HG02798 (cell line): ENCODE measurements around the gene GOLT1B.

Source experiments
- ATAC-seq: cut with Tn5 transposase; IDR thresholded peaks from one replicate; pipeline ENCODE4 v1.9.1; 2021; ENCODE audit warnings: mild to moderate bottlenecking; ENCODE audit not compliant: unreplicated experiment, poor library complexity

GOLT1B gene

DNA sequence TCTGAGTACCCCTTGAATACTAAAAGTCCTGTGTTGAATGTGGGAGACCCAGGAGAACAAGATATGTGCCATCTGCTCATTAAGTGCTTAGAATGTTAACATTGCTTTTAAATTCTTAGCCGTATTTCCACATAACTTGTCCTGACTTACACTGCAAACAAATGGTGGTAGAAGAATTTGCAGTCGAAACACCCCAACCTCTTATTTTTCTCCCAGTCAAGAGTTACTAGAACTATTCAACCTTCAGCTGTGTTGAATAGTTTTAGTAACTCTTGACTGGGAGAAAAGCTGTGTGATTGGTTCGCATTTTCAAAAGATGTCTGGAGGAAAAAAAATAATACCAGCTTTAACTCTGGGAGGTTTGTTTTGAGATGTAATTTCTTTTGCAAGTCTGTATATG lies 16.9 kb downstream of the GOLT1B start:
- no peak for ATAC-seq

DNA sequence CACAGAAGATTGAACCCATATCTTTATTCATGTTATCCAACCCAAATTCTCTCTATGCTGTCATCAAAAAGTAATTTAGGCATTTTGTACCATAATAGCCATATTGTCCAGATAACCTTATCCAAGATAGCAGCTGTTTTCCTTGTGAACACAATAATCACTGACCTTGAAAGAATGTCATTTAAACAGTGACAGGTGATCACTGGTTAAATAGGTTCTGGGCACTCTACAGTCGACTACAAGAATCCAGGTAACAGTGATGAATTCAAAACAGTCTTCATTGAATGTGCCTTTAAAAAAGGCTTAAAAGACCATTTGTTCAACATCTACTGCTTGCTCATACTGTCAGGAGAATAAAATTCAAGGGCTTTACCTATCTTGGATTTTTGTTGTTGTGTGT lies 20.0 kb downstream of the GOLT1B start:
- ATAC-seq, result no peak

DNA sequence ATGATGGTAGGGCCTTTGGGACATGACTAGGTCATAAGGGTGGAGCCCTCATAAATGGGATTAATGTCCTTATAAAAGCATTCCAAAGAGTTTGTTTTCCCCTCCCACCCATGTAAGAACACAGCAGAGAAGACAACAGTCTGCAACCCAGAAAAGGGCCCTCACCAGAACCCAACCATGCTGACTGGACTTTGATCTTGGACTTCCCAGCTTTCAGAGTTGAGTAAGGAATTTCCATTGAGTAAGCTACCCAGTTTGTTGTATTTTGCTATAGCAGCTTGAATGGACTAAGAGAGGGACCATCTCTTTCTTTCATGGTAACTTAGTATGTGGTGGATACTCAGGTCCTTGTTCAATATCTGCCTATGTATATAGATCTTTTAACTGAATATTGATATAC lies 21.6 kb downstream of the GOLT1B start:
- ATAC-seq, result no peak

DNA sequence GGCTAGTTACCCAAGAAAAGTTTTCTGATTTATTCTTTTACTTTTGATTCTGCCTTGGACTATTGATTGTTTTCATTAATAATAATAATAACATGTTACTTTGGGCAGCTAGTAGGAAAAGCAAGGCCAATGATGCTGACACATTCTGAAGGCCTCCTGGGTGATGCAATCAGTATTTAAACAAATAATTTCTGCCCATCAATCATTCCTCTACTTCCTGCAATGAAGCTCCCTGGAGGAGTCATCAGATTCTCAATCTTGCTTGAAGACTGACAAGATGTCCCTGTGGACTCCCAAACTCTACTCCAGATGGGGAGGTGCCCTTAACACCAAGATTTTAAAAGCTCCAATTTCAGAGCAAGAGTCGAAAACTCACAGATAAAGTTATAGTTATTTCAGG lies 24.5 kb downstream of the GOLT1B start, which contains the start of gene SPX:
SPX (plus strand) TSS at position 244 of the 400 bp plus-strand sequence. CDS start 177 bp downstream, outside the sequence.
- ATAC-seq, result no peak

DNA sequence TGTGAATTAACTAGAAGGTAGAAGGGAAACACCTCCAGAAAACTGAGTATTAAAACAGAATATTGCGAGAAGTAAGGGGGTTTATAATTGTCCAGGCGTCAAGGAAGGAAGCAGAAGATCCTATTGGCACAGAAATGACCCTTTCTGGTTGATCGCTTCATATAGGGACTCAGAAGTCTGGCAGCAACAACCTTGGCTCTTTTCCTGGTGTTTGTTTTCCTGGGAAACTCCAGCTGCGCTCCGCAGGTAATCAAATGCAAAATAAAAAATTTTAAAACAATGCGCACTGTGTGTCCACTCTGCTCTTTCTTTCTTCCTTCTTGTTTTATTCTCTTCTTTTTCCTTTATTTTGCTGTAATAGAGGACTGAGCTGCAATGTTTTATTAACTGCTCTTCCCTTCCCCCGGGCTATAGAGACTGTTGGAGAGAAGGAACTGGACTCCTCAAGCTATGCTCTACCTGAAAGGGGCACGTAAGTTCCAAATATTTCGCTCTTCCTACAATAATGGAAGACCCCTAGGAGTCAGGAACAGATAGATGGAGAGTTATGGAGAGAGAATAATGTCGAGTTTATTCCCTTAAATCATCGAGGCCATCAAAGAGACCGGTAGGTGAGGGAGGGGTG lies 25.2 kb downstream of the GOLT1B start:
- no peak for ATAC-seq

DNA sequence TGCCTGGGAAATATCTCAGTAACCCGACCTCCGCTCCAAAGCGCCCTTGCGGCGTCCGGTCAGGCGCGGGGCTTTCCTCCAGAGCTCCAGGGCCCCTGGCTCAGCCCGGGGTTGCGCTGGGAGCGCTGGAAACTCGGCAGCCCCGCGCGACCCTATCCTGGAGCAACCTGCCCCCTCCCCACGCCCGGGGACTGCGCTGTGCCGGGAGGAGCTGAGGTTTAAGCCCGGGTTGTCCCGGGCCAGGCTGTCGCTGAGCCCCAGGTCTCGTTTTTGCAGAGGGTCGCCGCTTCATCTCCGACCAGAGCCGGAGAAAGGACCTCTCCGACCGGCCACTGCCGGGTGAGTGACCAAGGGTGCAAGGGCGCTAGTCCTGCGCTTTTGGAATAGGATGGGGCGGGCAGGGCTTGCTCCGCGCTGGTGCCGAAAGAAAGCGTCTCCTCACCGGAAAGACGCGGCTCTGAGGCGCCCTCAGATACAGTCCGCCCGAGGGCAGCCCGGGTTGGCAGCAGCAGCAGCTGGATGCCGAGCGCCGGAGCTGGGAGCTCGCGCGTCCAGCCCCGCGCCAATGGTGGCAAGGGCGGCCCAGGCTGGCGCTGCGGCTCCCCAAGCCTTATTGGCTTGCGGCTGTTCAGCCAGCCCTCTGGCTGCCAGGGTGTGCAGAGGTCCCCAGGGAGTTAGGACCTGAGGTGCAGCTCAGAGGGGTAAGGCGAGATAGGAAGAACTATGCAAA lies 26.0 kb downstream of the GOLT1B start:
- peak; percentile 96 for ATAC-seq

DNA sequence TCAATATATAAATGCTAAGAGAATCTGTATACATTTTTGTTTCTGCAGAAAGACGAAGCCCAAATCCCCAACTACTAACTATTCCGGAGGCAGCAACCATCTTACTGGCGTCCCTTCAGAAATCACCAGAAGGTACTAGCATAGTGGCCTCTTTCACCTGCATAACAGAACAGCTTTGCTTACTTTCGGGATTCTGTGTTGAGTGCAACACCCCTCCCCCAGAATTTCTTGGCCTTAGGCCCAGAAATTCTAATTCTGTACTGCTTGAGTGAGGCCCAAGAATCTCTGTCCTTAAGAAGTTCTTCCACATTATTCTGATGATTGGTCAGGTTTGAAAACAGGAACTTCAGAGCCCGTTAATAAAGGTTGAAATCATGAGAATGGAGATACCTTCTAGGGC lies 27.4 kb downstream of the GOLT1B start:
- ATAC-seq, result no peak

DNA sequence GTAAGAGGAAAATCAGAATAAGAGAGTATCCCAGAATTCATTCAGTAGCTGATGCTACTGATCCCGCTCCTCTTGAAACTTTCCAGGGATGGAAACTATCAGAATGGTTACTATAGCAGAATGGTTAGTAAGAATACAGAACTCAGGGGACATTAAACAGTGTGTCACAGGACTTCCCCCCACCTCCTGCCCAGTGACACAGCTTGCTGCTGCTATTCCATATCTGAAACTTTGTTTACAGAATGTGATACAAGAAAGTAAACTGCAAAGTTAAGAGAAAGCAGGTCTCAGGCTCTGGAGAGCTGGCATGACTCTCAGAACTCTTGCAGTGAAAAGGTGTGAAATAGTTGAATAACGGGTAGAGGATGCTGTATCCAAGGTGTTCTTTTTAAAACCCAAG lies 27.9 kb downstream of the GOLT1B start:
- ATAC-seq, result no peak

DNA sequence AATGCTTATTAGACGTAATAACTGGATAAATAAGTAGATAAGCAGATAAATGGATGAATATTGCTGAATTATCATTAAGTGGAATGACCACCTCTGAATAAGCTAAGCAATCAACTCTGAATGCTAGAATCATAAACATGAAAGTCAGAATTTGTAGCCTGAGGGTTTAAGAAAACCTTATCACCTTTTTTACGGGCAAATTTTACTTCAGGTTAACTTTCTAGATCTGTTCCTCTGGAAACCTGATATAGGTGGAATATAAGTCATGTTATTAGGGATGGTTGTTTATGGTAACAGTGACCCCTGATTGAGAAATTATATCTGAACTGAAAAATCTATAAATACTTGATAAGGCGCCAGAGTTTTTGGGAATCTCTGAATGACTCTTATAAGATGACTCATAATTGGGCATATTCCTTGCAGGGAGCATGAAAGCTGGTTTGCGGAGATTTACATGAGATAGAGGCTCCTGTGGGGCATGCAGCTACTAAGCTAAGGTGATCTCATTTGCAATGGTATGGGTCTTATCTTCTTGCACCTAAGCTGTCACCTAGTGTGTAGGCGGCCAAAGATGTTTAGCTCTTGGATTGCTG lies 36.6 kb downstream of the GOLT1B start:
- ATAC-seq, result no peak

DNA sequence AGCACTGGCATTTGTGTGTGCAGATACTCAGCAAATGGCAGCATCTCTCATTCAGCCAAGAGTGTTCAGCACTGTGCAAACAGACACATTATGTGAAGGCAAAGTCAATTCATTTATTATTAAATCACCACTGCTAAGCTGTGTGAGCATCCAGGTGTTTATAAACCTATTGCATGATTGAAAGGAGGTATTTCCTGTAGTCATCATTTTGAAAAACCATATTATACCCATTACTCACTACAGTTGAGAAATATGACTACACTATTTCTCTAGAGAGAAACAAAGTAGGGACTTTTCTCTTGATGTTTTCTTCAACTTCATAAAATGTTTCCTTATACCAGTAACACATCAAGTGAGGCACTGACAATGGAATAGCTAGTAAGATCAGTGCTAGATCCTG lies 38.2 kb downstream of the GOLT1B start:
- no peak for ATAC-seq

DNA sequence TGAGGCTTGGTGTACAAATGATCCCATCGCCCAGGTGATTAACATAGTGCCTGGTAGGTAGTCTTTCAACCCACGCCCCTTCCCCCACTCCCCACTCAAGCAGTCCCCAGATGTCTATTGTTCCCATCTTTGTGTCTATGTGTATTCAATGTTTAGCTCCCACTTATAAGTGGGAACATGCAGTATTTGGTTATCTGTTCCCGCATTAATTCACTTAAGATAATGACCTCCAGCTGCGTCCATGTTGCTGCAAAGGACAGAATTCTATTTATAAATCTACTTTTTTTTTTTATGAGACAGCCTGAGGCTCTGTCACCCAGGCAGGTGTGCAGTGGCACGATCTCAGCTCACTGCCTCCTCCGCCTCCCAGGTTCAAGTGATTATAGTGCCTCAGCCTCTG lies 40.2 kb downstream of the GOLT1B start:
- ATAC-seq, result no peak

DNA sequence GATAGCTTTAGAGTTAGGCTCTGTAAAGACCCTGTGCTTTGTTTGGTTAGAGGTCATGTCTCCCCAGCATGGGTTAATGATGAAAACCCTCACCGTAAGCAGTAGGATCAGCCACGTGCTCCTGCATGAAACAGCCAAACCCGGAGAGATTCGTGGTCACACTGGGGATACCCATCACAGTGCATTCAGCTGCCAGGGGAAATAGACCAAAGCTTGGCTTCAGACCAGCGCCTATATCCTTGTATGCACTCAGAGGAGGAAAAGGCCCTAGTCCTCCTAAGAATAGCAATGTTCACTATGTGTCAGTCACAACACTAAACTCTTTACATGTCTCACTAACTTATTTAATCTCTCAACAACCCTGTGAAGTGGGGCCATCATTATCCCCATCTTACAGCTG lies 40.8 kb downstream of the GOLT1B start:
- no peak for ATAC-seq

DNA sequence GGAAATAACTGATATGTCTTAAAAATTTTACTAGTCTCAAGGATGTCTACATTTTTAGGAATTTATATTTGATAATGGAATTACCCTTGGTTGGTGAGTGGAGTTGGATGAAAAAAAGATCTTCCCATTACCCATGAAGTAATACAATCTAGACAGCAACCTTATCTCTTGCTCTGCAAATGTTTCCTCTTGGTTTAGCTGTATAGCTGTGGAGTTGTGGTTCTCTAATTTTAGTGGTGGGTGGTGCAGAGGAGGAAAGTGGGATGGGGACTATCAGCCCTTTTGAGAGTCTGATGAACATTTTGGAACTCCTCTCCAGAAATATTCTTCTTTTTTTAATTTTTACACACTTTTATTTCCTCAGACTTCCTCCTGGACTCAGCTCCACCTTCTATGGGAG lies 41.6 kb downstream of the GOLT1B start:
- no peak for ATAC-seq

DNA sequence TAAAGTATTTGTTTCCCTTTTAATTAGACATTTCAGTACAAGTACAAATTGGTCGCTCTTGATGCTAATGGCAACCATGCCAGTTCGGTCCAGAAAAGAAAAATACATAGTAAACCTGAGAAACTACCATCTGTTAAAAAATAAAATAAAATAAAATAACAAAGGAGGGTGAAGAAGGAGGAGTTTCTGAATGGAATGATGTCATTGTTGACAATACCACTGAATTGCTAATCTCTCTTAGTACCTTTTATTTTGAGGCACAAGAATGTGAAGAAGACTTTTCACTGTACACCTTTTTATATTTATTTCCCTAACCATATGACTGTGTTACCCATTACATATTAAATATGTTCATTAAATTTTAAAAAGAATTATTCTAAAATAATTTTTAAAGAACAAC lies 44.0 kb downstream of the GOLT1B start:
- no peak for ATAC-seq

DNA sequence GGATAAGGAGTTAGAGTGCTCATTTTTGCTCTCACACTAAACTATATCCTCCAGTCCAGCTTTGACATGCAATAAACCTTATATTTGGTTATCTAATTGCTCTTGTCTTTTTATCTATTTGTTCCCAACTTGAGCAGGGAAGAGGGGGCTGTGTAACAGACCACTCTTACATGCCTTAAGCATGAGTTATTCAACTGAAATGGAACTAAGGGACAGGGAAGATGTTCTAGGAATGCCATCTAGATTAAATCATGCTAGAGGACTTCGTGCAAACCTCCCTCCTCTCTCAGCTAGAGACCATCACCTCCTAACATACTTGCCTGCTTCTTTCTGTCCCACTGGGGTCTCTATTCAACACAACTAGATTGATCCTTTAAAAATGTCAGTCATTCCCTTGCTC lies 45.1 kb downstream of the GOLT1B start:
- ATAC-seq, result no peak

DNA sequence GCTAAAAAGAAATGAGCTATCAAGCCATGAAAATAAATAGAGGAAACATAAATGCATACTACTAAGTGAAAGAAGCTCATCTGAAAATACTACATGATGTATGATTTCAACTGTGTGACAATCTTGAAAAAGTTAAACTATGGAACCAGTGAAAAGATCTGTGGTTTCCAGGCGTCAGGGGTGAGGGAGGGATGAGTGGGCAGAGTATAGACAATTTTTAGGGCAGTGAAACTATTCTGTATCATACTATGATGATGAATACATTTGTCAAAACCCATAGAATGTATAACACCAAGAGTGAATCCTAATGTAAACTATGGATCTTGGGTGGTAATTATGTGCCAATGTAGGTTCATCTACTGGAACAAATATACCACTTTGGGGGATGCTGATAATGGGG lies 45.8 kb downstream of the GOLT1B start:
- ATAC-seq, result no peak

DNA sequence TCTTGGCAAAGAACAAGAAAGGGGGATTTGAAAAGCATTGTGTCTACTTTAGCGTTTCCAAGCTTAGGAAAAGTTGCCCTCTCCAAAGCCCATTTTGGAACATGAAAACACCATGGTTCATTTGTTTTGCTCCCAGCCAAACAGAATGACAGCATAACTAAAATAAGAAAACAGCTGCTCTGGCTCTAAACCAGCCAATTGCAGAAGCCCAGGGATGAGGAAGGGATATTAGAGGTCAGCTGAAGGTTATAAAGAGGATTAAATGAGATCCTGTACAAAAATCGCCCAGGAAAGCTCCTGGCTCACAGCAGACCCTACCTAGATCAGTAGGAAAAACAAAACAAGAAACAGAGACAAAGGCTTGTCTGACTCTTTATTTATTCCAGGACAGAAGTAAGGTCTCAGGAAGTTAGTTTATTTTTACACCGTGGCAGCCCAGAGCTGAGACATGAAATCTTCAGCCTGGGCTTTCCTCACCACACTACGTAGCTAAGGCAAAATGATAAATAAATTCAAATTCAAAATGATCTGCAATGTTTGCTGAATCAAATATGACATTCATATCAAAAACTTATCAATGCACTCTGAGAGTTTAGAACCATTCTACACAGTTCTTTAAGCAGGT lies 50.4 kb downstream of the GOLT1B start:
- no peak for ATAC-seq

DNA sequence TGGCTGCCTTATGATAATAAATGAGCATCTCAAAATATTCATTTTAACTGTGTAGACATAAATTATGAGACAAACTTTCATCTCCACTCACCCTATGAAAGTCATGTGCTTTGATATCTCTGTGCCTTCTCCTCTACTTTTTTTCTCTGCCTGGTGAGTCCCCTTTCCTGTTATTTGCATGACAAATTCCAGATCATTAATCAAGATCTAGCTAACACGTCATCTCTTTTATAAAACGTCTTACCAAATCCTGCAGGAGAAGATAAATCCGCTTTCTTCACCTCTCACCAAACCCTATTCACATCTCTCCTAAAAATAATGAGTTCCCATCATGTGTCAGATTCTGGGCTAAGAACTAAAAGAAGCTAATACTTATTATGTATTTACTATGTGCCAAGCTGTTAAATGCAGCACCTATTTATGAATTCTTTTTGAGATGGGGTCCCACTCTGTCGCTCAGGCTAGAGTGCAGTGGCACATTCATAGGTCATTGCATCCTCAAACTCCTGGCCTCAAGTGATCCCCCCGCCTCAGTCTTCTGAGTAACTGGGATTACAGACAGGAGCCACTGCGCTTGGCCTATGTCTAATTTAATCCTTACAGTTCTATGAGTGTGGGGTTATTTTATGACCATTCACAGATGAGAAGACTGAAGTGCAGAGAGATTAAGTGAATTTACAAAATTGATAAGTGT lies 51.2 kb downstream of the GOLT1B start:
- no peak for ATAC-seq

DNA sequence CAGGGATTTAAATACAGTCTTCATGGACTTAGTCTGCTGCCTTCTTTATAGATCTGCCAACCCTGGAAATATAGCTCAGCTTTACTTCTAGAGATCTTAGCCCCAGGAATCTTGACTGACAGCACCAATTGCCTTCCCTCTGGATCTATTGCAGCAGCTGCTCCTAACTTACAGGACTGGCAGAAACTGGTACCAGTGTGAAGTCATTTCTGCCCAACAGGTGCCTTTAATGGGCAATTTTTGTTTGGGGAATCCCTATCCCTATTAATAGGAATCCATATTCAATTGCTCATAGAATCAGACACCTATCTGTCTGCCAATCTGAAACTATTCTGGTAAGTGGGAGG lies 51.7 kb downstream of the GOLT1B start:
- ATAC-seq, result no peak

DNA sequence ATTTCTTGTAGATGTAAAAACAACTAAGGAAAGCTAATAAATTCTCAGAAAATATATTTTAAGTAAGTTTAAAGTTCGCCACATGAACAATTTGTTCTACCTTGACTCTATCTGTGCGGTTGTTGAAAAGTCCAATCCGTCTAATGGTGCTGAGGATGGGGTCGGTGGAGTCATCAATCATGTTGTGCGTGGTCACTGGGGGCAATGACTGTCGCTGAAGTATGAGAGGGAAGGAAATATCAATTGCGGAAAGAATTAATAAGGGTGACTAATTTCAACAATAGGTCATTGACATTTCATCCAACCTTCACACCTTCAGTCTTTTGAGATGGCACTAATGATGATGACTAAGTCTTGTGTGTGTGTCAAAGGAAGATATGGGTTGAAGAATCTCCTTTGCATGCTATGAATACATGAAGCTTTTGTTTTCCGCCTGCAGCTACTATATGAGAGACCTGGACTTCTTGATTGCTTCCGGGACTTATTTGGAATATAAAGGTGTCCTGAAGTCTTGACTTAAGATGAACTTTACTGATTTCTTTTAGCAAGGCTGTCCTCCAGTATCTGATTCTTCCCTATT lies 56.6 kb downstream of the GOLT1B start:
- ATAC-seq, result no peak
